KG1 (cell line): ENCODE data around the gene ECSIT.
A peak's percentile ranks its signal among the peaks of the same experiment; 100 is the strongest.
"Not testable (repeated sequence)": the region's sequence is repeated elsewhere in the genome, so short reads cannot be mapped to it uniquely, and the experiment has no call there.

Experiments
- DNase-seq: peaks from one replicate; lab custom pipeline; 2025; lab: John Stamatoyannopoulos, UW

The ECSIT gene, protein sequence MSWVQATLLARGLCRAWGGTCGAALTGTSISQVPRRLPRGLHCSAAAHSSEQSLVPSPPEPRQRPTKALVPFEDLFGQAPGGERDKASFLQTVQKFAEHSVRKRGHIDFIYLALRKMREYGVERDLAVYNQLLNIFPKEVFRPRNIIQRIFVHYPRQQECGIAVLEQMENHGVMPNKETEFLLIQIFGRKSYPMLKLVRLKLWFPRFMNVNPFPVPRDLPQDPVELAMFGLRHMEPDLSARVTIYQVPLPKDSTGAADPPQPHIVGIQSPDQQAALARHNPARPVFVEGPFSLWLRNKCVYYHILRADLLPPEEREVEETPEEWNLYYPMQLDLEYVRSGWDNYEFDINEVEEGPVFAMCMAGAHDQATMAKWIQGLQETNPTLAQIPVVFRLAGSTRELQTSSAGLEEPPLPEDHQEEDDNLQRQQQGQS

DNA sequence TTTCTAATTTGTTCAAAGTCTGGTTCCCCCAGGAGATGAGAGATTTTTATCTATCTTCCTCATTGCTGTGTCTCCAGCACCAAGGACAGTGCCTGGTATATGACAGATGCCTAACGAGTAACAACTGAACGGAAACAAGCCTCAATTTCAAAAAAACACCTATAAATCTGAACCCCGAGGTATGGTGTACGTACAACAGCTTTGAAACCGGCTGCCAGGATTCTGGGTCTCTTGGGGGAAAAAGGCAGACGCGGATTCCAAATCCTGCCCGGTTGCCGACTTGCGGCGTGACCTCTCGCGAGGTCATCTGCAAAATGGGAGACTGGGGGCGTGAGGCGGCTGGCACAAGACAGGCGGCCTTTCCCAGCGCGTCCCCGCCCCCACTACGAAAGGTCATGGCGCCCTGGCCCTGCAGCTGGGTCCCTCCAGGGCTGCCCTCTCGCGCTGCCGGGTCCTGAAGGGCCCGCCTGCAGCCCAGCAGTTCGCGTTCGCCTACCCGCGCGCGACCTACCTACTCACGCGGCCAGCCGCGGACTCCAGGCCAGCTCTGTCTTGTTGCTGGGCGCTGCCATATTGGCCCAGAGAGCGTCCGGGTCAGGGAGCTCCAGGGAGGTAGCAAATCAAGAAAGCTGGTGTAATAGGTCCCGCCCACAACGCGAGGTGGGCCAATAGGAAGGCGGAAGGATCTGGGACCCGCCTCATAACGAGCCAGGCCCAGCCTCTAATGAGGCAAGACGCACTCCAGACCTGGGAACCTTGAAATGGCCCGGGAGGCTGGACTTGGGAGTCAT lies at the start of gene ECSIT:
ECSIT (minus strand) TSS at position 584 of the 791 bp plus-strand sequence. CDS start 9,964 bp downstream, outside the sequence.
- DNase-seq = peak; percentile 91

DNA sequence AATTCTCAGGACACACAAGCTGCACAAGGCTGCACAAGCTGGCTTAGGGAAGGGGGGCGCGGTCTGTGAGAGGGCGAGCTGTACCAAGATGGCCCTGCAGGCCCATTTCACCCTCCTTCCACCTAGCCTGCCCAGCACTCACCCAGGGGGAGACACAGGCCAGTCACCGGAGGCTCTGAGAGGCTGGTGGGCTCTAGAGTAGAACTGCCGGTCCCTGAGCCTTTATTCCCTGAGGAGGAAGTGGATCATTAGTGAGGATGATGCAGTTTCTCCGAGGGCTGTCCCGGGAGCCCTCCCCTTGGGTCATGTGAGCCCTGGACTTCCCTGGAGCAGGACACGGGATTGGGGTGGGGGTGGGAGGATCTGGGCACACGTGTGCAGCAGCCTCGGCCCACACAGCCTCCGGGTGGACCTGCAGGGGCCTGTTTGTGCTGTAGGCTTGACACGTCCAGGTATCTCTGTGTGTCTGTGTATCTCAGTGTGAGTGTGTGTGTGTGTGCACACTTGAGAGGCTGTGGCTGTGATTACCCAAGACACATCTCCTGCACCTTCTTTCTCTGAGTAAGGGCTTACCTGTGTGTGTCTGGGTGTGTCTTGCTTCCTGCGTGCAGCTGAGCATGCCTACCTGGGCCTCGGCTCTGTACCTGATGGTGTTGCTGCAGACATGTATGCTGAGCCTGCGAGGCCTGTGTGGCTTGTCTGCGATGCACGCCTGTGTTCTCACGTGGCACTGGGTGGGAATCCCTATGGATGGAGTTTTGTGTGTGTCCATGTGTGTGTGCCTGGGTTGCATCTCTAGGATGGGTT lies 48.7 kb upstream of the ECSIT start, which contains the start of gene ACP5:
ACP5 (minus strand) TSS at position 195 of the 807 bp plus-strand sequence. CDS start 328 bp downstream, outside the sequence.
- DNase-seq = no peak

DNA sequence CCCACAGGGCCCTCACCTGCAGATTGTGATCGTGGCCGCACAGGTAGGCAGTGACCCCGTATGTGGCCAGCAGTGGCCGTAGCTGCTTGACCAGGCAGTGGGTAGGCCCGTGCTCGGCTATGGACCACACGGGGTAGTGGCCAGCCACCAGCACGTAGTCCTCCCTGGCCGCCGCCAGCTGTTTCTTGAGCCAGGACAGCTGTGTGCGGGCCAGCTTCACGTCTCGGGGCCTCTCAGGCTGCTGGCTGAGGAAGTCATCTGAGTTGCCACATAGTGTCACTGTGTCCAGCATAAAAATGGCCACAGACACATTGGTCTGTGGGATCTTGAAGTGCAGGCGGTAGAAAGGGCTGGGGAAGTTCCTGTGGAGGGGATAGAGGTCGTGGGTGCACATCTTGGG lies 47.3 kb upstream of the ECSIT start:
- DNase-seq = no peak

DNA sequence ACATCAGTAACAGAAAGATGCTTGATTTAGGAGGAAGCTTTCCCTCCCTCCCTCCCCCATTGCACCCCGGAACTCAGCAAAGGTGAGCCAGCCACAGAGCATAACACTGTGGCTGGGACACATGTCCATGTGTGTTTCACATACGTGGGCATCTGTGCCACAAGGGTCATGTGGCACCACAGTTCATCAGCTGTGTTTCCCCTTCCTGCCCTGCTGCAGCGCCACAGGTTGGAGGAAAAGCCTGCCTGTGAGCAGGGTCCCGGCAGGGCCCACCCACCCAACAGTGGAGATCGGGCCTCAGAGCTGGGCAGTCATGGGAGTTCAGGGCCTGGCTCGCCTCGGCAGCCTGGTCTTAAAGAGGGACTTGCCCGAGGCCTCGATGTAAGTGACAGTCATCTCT lies 45.8 kb upstream of the ECSIT start:
- no peak for DNase-seq

DNA sequence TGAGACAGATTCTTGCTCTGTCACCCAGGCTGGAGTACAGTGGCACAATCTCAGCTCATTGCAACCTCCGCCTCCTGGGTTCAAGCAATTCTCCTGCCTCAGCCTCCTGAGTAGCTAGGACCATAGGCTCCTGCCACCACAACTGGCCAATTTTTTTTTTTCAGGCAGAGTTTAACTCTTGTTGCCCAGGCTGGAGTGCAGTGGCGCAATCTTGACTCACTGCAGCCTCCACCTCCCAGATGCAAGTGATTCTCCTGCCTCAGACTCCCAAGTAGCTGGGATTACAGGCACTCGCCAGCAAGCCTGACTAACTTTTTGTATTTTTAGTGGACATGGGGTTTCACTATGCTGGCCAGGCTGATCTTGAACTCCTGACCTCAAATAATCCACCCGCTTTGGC lies 44.8 kb upstream of the ECSIT start:
- DNase-seq = not testable (repeated sequence)

DNA sequence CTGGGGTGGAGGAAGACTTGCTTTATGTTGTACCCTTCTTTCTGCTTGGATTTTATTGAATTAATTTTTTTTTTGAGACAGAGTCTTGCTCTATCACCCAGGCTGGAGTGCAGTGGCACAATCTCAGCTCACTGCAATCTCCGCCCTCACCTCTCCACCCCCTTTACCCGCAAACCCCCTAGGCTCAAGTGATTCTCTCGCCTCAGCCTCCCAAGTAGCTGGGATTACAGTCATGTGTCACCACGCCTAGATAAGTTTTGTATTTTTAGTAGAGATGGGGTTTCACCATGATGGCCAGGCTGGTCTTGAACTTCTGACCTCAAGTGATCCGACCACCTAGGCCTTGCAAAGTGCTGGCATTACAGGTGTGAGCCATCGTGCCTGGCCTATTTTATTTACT lies 44.4 kb upstream of the ECSIT start:
- DNase-seq = not testable (repeated sequence)

DNA sequence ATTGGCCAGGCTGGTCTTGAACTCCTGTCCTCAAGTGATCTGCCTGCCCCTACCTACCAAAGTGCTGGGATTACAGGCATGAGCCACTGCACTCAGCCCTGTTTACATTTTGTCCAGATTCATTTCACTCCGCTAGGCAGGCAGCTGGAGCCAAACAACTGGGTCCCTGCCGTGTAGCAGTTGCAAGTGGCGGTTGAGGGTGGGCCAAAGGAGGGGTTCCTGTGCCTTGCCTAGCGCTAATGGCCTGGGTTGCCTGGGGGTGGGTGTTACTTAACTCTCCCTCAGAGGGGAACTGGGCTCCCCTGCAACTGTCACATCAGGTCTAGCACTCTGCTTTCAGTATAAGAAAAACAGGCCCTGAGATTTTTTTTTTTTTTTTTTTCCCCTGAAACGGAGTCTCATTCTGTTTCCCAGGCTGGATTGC lies 41.1 kb upstream of the ECSIT start:
- no peak for DNase-seq

DNA sequence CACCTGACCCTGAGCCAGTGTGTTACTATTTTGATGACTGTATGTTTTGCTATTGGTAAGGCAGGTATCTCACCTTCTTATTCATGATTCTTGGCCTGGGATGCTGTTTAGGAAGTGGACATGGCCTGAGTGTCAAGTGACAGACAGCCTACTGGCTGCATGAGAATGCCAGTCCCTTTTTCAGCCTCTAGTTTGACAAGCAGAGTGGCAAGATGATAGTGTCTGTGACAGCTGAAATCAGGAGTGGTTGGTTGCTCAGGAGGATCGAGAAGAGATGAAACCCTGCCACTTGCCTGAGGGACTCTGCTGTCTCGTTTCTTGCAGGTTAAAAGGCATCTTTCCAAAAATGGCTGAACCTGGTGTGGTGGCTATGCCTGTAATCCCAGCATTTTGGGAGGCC lies 37.2 kb upstream of the ECSIT start:
- no peak for DNase-seq

DNA sequence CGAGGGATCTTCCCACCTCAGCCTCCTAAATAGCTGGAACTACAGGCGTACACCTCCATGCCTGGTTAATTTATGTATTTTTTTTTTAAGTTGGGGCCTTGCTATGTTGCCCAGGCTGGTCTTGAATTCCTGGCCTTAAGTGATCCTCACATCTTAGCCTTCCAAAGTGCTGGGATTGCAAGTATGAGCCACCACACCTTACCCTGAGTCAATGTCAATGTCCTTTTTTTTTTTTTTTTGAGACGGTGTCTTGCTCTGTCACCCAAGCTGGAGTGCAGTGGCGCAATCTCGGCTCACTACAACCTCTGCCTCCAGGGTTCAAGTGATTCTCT lies 36.7 kb upstream of the ECSIT start:
- DNase-seq = not testable (repeated sequence)

DNA sequence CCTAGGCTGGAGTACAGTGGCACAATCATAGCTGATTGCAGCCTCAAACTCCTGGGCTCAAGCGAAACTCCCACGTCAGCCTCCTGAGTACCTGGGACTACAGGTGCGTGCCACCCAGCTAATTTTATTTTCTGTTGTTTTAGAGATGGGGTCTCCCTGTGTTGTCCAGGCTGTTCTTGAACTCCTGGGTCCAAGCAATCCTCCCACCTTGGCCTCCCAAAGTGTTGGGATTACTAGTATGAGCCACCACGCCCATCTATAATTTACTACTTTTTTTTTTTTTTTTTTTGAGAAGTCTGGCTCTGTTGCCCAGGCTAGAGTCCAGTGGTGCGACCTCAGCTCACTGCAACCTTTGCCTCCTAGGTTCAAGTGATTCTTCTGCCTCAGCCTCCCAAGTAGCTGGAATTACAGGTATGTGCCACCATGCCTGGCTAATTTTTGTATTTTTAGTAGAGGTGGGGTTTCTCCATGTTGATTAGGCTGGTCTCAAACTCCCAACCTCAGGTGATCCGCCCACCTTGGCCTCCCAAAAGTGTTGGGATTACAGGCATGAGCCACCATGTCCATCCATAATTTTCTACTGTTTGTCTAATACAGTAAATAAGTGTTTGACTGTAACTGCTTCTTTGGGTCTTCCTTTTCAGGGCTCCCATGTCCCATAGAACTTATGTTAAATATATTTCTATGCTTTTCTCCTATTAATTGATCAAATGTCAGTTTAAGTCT lies 35.3 kb upstream of the ECSIT start:
- not testable (repeated sequence) for DNase-seq

DNA sequence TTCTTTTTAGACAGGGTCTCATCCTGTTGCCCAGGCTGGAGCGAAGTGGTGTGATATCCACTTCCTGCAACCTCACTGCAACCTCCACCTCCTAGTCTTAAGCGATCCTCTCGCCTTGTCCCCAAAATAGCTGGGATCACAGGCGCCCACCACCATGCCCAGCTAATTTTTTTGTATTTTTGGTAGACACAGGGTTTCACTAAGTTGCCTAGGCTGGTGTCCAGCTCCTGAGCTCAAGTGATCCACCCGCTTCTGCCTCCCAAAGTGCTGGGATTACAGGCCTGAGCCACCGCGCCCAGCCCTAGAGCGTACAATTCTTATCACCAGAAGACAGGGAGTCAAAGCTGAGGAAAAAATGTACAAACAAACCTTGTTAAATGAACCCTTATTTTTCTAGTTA lies 34.6 kb upstream of the ECSIT start:
- DNase-seq = no peak

DNA sequence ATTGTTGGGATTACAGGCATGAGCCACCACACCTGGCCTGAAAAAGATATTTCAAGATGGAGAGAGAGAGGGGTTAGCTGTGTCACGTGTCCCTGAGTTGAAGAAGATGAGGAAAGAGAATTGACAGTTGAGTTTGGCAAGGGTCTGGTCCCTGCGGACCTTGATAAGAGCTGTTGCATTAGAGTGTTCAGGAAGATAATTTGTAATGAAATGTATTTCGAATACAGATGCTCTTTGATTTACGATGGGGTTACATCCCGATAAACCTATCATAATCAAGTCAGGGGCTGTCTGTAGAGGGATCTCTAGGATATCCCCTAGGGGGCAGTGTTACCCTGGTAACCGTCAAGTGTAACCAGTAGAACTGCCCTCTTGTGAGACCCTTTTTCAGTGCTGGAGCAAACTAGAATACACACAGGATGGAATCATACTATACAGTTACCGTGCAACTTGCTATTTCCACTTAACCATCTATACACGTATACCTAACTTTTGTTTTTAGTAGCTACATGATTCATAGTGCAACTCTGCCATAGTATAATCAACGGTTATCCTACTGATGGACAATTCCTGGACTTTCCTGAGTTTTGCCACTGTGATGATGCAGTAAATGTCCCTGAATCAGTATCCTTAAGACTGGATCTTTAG lies 31.6 kb upstream of the ECSIT start:
- DNase-seq = peak; percentile 43

DNA sequence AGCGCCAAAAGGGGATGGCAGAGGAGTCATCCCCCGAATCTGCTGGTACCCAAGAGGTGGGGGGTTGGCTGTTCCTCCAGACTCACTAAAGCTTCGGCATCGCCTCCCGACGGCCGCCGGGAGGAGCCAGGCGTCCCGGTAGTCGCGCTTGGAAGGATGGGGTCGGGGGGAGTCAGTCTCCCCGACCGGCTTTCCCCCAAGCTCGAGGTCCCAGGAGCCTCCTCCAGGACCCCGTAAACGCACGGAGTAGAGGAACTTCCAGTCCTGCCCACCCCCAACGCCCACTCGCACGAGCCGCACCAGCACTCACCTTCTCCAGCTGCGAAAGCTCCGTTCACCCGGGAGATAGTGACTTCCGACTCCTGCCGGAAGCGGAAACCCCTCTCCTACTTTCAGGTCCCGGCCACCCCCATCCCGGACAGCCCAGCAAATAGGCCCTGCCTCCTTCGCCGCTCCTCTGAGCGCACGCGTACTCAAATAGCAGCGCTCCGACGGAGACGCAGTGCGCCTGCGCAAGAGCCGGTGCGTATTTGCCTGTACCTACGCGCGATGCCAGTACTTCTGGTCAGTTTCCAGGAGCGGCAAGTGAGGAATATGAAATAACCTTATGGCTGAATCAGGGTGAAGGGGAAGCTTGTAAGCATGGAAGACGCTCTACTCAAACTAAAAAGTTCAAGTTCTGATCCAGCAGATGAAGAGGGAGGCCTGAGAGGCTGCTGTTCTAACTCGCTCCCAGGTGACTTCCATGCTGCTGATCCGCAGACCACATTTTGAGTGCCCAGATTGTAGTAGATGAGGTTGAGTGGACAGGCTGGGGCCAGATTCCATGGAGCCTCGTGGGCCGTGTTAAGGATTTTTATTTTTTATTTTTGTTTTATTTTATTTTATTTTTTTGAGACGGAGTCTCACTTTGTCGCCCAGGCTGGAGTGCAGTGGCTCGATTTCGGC lies 30.2 kb upstream of the ECSIT start, which contains the start of gene ELOF1:
ELOF1 (minus strand) TSS at position 350 of the 948 bp plus-strand sequence. CDS start 4,883 bp downstream, outside the sequence.
- DNase-seq = peak; percentile 91

DNA sequence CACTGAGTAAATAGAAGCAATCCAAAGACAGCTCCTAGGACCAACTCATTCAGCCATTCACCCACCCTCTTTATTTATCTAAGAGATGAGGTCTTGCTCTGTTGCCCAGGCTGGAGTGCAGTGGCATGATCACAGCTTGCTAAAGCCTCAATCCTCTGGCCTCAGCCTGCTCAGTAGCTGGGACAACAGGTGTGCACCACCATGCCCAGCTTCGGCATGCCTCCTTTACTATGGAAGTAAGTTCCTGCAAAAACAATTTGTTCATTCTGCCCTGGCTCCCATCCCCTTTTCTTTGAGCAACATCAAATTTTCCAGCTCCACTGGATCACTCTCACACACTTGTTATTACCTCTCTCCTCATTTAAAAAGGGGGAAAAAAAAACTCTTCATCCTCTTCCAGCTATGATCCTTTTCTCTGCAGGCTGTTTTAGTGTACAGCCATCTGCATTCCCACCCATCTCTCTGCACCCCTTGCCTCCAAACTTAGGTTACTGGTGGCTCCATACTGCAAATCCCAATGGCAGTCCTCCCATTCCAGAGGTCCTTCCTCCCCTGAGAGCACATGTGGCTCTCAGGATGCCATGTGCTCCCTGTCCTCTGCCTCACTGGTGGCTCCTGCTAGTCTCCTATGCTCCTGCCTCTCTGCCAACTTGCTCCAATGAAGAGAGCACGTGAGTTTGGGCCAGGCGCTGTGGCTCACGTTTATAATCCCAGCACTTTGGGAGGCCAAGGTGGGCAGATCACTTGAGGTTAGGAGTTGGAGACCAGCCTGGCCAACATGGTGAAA lies 27.9 kb upstream of the ECSIT start:
- no peak for DNase-seq

DNA sequence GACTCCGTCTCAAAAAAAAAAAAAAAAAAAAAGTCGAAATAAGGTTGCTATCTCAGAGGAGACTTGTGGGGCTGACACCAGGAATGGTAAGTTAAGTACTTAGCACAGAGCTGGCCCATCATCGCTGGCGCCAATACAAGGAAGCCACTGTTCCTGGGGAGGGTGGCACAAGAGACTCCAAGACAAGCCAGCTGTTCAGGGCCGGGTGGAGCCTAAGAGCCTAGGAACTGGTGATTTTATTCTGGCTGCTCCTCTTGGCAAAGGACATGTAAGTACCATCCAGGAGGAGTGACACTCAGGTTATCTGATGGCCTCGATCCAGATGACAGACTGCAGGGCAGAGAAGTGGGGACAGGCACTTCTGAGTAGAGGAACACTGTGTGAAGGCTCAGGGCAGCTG lies 26.3 kb upstream of the ECSIT start:
- DNase-seq = no peak

DNA sequence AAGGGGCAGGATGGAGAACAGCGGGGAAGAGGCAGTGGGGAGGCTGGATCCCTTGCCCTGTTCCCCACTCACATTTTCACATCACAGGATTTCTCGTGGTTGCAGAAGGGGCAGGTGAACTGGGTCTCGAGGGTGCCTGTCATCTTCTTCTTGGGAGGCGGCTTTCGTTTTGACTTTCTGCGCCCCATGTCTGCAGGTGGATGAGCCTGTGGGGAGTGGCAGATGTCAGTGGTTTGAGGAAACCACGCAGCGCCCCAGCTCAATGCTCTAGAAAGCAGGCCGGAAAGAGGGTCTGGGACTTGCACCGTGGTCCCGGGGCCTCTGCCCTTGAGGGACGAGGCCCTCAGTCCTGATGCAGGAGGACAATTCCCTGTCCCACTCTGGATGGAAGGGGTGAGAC lies 25.2 kb upstream of the ECSIT start:
- DNase-seq = no peak

DNA sequence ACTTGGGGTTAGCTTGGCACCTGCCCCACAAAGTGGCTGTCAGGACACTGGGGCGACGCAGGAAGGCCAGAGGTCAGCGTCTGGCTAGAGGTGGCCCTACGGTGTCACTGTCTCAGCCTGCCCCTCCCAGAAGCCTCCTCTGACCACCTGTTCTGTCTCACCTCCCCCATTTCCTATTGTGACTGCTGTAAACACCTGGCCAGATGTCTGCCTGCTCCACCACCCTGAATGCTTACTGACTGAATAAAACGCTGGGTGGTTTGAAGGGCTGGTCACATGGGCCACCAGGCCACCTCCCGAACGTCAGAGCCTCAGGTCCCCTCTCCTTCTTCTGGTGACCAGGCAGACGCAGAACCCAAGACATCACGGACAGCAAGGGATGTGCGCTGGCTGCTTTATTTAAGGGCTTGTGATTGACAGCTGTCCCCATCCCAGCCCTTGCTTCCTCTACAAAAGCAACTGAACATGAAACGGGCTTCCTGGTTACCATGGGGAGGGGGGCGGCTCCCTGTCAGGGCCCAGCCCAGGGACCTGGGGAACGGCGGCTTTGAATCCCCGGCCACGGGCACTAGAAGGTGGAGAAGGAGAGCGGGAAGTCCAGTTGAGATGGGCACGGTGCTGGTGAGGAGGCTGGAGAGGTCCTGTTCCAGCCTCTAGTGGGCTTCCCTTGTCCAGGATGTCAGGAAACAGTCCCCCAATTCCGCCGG lies 23.9 kb upstream of the ECSIT start:
- no peak for DNase-seq

DNA sequence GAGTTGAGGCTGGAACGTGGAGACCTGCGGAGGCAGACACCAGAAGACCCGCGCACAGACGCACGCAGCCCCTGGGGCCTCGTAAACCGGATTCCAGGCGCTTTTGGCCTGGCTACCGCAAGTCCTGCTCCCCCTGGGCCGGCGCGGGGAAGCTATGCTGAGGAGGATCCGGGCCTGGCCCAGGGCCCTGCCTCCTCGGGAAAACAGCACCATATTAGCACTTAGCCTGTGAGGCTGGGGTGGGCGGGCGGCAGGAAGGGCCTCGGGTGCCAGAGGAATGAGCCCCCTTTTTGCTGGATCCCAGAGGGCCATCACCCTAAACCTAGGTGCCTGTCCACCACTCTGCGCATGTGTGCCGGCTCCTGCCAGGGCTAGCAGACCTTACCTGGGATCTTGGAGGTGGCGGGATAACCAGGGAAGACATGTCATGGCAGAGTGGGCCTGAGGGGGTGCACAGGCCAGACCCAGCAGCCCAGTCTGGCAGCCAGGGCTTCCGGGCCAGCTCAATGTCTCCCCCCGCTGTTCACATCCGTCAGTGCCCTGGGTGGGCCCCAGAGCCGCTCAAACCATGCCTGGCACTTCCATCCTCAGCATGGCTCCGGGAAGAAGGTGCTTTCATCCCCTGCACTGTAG lies 22.8 kb upstream of the ECSIT start:
- DNase-seq = no peak
